Measurements from ENCODE around the gene ATM. TPM values are rescaled to one million over a fixed set of nuclear protein-coding genes. Genes with fewer than 3 reads are reported as not detected.

ATM gene
- total and polyA plus RNA-seq, 2 experiments from 2014 or later = 27.6 to 59.3 TPM

DNA sequence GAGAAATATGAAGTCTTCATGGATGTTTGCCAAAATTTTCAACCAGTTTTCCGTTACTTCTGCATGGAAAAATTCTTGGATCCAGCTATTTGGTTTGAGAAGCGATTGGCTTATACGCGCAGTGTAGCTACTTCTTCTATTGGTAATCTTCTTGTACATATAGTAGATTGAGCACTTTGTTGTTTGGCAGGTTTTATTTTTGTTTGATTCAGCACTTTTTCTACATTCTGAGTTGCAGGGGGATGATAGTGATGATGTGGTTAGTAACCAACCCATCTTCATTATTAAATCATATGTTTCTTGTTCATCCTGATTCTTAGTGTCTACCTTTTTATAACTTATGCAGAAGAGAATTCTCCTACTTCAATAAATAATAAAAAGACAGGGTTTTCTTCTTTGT is 122.9 kb downstream of the ATM start:
- H3K4me1 Mint-ChIP-seq = peaks cover 4% of the 10 kb centered on the region
- no peak overlapping the region for H3K4me3 Mint-ChIP-seq
- TF ChIP-seq POLR2AphosphoS5 (IDR thresholded peaks at IDR 0.05; ENCODE audit: low read depth) = no peak
- TF ChIP-seq NANOG (IDR thresholded peaks at IDR 0.05; ENCODE audit: borderline replicate concordance) = no peak
- TF ChIP-seq CREB1 (CRISPR knock-in tag; IDR thresholded peaks at IDR 0.05; ENCODE audit: low read depth) = no peak
- TF ChIP-seq, protein P1, sequence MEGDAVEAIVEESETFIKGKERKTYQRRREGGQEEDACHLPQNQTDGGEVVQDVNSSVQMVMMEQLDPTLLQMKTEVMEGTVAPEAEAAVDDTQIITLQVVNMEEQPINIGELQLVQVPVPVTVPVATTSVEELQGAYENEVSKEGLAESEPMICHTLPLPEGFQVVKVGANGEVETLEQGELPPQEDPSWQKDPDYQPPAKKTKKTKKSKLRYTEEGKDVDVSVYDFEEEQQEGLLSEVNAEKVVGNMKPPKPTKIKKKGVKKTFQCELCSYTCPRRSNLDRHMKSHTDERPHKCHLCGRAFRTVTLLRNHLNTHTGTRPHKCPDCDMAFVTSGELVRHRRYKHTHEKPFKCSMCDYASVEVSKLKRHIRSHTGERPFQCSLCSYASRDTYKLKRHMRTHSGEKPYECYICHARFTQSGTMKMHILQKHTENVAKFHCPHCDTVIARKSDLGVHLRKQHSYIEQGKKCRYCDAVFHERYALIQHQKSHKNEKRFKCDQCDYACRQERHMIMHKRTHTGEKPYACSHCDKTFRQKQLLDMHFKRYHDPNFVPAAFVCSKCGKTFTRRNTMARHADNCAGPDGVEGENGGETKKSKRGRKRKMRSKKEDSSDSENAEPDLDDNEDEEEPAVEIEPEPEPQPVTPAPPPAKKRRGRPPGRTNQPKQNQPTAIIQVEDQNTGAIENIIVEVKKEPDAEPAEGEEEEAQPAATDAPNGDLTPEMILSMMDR (conservative IDR thresholded peaks at IDR 0.05; ENCODE audit: low read depth in 2 of 2) = no peak
- TF ChIP-seq, protein P2, sequence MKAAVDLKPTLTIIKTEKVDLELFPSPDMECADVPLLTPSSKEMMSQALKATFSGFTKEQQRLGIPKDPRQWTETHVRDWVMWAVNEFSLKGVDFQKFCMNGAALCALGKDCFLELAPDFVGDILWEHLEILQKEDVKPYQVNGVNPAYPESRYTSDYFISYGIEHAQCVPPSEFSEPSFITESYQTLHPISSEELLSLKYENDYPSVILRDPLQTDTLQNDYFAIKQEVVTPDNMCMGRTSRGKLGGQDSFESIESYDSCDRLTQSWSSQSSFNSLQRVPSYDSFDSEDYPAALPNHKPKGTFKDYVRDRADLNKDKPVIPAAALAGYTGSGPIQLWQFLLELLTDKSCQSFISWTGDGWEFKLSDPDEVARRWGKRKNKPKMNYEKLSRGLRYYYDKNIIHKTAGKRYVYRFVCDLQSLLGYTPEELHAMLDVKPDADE (IDR thresholded peaks at IDR 0.05) = no peak
- TF ChIP-seq, protein P3, sequence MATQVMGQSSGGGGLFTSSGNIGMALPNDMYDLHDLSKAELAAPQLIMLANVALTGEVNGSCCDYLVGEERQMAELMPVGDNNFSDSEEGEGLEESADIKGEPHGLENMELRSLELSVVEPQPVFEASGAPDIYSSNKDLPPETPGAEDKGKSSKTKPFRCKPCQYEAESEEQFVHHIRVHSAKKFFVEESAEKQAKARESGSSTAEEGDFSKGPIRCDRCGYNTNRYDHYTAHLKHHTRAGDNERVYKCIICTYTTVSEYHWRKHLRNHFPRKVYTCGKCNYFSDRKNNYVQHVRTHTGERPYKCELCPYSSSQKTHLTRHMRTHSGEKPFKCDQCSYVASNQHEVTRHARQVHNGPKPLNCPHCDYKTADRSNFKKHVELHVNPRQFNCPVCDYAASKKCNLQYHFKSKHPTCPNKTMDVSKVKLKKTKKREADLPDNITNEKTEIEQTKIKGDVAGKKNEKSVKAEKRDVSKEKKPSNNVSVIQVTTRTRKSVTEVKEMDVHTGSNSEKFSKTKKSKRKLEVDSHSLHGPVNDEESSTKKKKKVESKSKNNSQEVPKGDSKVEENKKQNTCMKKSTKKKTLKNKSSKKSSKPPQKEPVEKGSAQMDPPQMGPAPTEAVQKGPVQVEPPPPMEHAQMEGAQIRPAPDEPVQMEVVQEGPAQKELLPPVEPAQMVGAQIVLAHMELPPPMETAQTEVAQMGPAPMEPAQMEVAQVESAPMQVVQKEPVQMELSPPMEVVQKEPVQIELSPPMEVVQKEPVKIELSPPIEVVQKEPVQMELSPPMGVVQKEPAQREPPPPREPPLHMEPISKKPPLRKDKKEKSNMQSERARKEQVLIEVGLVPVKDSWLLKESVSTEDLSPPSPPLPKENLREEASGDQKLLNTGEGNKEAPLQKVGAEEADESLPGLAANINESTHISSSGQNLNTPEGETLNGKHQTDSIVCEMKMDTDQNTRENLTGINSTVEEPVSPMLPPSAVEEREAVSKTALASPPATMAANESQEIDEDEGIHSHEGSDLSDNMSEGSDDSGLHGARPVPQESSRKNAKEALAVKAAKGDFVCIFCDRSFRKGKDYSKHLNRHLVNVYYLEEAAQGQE (IDR thresholded peaks at IDR 0.05; ENCODE audit: unreplicated experiment) = no peak
- no peak for TF ChIP-seq EZH2phosphoT487 (IDR thresholded peaks at IDR 0.05; ENCODE audit: unreplicated experiment)
- TF ChIP-seq, protein P4, sequence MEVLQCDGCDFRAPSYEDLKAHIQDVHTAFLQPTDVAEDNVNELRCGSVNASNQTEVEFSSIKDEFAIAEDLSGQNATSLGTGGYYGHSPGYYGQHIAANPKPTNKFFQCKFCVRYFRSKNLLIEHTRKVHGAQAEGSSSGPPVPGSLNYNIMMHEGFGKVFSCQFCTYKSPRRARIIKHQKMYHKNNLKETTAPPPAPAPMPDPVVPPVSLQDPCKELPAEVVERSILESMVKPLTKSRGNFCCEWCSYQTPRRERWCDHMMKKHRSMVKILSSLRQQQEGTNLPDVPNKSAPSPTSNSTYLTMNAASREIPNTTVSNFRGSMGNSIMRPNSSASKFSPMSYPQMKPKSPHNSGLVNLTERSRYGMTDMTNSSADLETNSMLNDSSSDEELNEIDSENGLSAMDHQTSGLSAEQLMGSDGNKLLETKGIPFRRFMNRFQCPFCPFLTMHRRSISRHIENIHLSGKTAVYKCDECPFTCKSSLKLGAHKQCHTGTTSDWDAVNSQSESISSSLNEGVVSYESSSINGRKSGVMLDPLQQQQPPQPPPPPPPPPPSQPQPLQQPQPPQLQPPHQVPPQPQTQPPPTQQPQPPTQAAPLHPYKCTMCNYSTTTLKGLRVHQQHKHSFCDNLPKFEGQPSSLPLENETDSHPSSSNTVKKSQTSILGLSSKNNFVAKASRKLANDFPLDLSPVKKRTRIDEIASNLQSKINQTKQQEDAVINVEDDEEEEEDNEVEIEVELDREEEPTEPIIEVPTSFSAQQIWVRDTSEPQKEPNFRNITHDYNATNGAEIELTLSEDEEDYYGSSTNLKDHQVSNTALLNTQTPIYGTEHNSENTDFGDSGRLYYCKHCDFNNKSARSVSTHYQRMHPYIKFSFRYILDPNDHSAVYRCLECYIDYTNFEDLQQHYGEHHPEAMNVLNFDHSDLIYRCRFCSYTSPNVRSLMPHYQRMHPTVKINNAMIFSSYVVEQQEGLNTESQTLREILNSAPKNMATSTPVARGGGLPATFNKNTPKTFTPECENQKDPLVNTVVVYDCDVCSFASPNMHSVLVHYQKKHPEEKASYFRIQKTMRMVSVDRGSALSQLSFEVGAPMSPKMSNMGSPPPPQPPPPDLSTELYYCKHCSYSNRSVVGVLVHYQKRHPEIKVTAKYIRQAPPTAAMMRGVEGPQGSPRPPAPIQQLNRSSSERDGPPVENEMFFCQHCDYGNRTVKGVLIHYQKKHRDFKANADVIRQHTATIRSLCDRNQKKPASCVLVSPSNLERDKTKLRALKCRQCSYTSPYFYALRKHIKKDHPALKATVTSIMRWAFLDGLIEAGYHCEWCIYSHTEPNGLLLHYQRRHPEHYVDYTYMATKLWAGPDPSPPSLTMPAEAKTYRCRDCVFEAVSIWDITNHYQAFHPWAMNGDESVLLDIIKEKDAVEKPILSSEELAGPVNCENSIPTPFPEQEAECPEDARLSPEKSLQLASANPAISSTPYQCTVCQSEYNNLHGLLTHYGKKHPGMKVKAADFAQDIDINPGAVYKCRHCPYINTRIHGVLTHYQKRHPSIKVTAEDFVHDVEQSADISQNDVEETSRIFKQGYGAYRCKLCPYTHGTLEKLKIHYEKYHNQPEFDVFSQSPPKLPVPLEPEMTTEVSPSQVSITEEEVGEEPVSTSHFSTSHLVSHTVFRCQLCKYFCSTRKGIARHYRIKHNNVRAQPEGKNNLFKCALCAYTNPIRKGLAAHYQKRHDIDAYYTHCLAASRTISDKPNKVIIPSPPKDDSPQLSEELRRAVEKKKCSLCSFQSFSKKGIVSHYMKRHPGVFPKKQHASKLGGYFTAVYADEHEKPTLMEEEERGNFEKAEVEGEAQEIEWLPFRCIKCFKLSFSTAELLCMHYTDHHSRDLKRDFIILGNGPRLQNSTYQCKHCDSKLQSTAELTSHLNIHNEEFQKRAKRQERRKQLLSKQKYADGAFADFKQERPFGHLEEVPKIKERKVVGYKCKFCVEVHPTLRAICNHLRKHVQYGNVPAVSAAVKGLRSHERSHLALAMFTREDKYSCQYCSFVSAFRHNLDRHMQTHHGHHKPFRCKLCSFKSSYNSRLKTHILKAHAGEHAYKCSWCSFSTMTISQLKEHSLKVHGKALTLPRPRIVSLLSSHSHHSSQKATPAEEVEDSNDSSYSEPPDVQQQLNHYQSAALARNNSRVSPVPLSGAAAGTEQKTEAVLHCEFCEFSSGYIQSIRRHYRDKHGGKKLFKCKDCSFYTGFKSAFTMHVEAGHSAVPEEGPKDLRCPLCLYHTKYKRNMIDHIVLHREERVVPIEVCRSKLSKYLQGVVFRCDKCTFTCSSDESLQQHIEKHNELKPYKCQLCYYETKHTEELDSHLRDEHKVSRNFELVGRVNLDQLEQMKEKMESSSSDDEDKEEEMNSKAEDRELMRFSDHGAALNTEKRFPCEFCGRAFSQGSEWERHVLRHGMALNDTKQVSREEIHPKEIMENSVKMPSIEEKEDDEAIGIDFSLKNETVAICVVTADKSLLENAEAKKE (CRISPR knock-in tag; IDR thresholded peaks at IDR 0.05) = no peak
- H3K27me3 Mint-ChIP-seq (ENCODE audit: insufficient read depth, low read depth, poor library complexity) = no peaks in the 10 kb centered on the region
- H2AFZ ChIP-seq = no peak overlapping the region
- no peaks in the 10 kb centered on the region for H3K27me3 ChIP-seq (ENCODE audit: insufficient read depth)
- no peak overlapping the region for H3K27ac ChIP-seq (ENCODE audit: low read depth)
- H3K4me2 ChIP-seq = no peak overlapping the region
- no peaks in the 10 kb centered on the region for H3K9me2 ChIP-seq (ENCODE audit: insufficient read depth)
- H3K36me3 ChIP-seq (ENCODE audit: insufficient read depth) = peaks cover 9% of the 10 kb centered on the region; the same call in 1 of the 2 replicates
- H3K36me3 Mint-ChIP-seq (ENCODE audit: low read depth) = peaks cover 3% of the 10 kb centered on the region; the same call in 2 of the 3 replicates
- H3K9me3 Mint-ChIP-seq = no peaks in the 10 kb centered on the region
- no peak overlapping the region for H3K4me3 ChIP-seq
- DNase-seq (ENCODE audit: low spot score) (no peak), ATAC-seq (no peak)
- no peak overlapping the region for H3K27ac Mint-ChIP-seq
- H4K20me1 ChIP-seq (replicated peaks; ENCODE audit: insufficient read depth) = no peaks in the 10 kb centered on the region
- H3K79me2 ChIP-seq (replicated peaks; ENCODE audit: insufficient read depth) = no peaks in the 10 kb centered on the region
- no peaks in the 10 kb centered on the region for H3F3A ChIP-seq (replicated peaks; ENCODE audit: low read depth)
- H3K4me1 ChIP-seq (ENCODE audit: insufficient read depth) = peaks cover 3% of the 10 kb centered on the region; the same call in 1 of the 2 replicates
